Neuronal stem cell (in vitro differentiated cells): ENCODE measurements around the gene C1orf21.

Experiments used
- DNase-seq: peaks from one replicate; pipeline ENCODE4 v3.0.0-alpha.2; 2013; ENCODE audit warnings: low spot score
- H2AFZ ChIP-seq: one replicate; pipeline ENCODE4 v1.6.1; 2013; ENCODE audit warnings: mild to moderate bottlenecking, low read length, inconsistent platforms
- H2AK5ac ChIP-seq: 2 replicates; pipeline ENCODE4 v1.6.1; 2013; ENCODE audit warnings: low read depth, mild to moderate bottlenecking, inconsistent platforms, low read length, moderate library complexity, mixed read lengths
- H2BK120ac ChIP-seq: 2 replicates; pipeline ENCODE4 v1.6.1; 2013; ENCODE audit warnings: low read depth, mild to moderate bottlenecking, inconsistent platforms, low read length, moderate library complexity, mixed read lengths
- H2BK12ac ChIP-seq: one replicate; pipeline ENCODE4 v1.6.1; 2013; ENCODE audit warnings: low read length, inconsistent platforms
- H2BK15ac ChIP-seq: 2 replicates; pipeline ENCODE4 v1.6.1; 2013; ENCODE audit warnings: mild to moderate bottlenecking, low read length, inconsistent platforms, mixed read lengths
- H2BK5ac ChIP-seq: one replicate; pipeline ENCODE4 v1.6.1; 2013; ENCODE audit warnings: inconsistent platforms, mild to moderate bottlenecking, low read length, moderate library complexity
- H3K14ac ChIP-seq: one replicate; pipeline ENCODE4 v1.6.1; 2013; ENCODE audit warnings: low read length, inconsistent platforms
- H3K18ac ChIP-seq: 2 replicates; pipeline ENCODE4 v1.6.1; 2013; ENCODE audit warnings: low read length, inconsistent platforms
- H3K23ac ChIP-seq: 2 replicates; pipeline ENCODE4 v1.6.1; 2013; ENCODE audit warnings: low read depth, mild to moderate bottlenecking, mixed read lengths, low read length, inconsistent platforms; ENCODE audit not compliant: poor library complexity
- H3K27ac ChIP-seq: replicated peaks from 3 replicates; pipeline ENCODE4 v1.5.1; 2013; ENCODE audit warnings: low read length, inconsistent platforms
- H3K27me3 ChIP-seq, 3 experiments: 2 replicates each; pipeline ENCODE4 v1.6.1; 2013; ENCODE audit warnings: low read length in 3 of 3, mild to moderate bottlenecking in 2 of 3, inconsistent platforms in 1 of 3, low read depth in 1 of 3, mixed read lengths in 1 of 3, moderate library complexity in 1 of 3; ENCODE audit not compliant: control insufficient read depth in 3 of 3, insufficient read depth in 3 of 3
- H3K36me3 ChIP-seq, 2 donors: replicated peaks in 1 of 2; 2 replicates each; pipeline ENCODE4 v1.6.1; 2013; ENCODE audit warnings: low read length in 2 of 2; ENCODE audit not compliant: control insufficient read depth in 2 of 2, insufficient read depth in 2 of 2
- H3K4ac ChIP-seq: 2 replicates; pipeline ENCODE4 v1.6.1; 2013; ENCODE audit warnings: inconsistent platforms, mild to moderate bottlenecking, low read length, moderate library complexity
- H3K4me1 ChIP-seq, 2 donors: 1 replicate in 1 of 2; 2 replicates in 1 of 2; pipeline ENCODE4 v1.6.1; 2013; ENCODE audit warnings: low read length in 2 of 2, low read depth in 1 of 2; ENCODE audit not compliant: control insufficient read depth in 2 of 2, insufficient read depth in 1 of 2
- H3K4me2 ChIP-seq: one replicate; pipeline ENCODE4 v1.6.1; 2013; ENCODE audit warnings: mild to moderate bottlenecking, low read length, inconsistent platforms; ENCODE audit not compliant: insufficient read depth, poor library complexity, severe bottlenecking
- H3K4me3 ChIP-seq, 2 donors: 2 replicates each; pipeline ENCODE4 v1.5.1; 2013; ENCODE audit warnings: low read length in 2 of 2, mild to moderate bottlenecking in 2 of 2, inconsistent platforms in 1 of 2, moderate library complexity in 1 of 2
- H3K79me1 ChIP-seq: one replicate; pipeline ENCODE4 v1.6.1; 2013; ENCODE audit warnings: low read depth, mild to moderate bottlenecking, inconsistent platforms, low read length, moderate library complexity
- H3K9ac ChIP-seq: one replicate; pipeline ENCODE4 v1.6.1; 2013; ENCODE audit warnings: mild to moderate bottlenecking, low read depth, low read length, inconsistent platforms; ENCODE audit not compliant: poor library complexity
- H3K9me3 ChIP-seq, 2 donors: replicated peaks in 1 of 2; 2 replicates each; pipeline versions ENCODE3 to v1.6.1; 2013; ENCODE audit warnings: low read length in 2 of 2, mild to moderate bottlenecking in 2 of 2, inconsistent platforms in 1 of 2, low read depth in 1 of 2, mixed read lengths in 1 of 2, moderate library complexity in 1 of 2; ENCODE audit not compliant: control insufficient read depth in 2 of 2, insufficient read depth in 1 of 2
- H4K8ac ChIP-seq: one replicate; pipeline ENCODE4 v1.6.1; 2013; ENCODE audit warnings: low read depth, mild to moderate bottlenecking, inconsistent platforms, low read length, moderate library complexity
- H4K91ac ChIP-seq: one replicate; pipeline ENCODE4 v1.6.1; 2013; ENCODE audit warnings: low read length, low read depth, mild to moderate bottlenecking, inconsistent platforms; ENCODE audit not compliant: poor library complexity
- WGBS, 2 donors: extraction: QIAGEN DNeasy Blood & Tissue Kit; methylation state at CpG; one replicate each; pipeline ENCODE4 v1.1.7; 2013; ENCODE audit warnings: missing lambda C conversion rate in 2 of 2, mixed read lengths in 1 of 2; ENCODE audit not compliant: insufficient read length in 2 of 2, insufficient replicate concordance in 1 of 2; ENCODE audit errors: extremely low coverage in 2 of 2; 5-methylcytosine and 5-hydroxymethylcytosine counted together

Gene C1orf21

GRCh38 chr1:184395937-184396480 lies 9.2 kb downstream of the C1orf21 start:
- H3K23ac ChIP-seq = no peak overlapping the region
- H3K36me3 ChIP-seq = no peaks in the 10 kb centered on the region
- no peak overlapping the region for H3K18ac ChIP-seq
- H2BK120ac ChIP-seq = no peak overlapping the region
- peaks cover 2% of the 10 kb centered on the region for H3K79me1 ChIP-seq
- H4K91ac ChIP-seq = no peak overlapping the region
- no peak overlapping the region for H2BK15ac ChIP-seq
- no peak overlapping the region for H2AFZ ChIP-seq
- H3K4ac ChIP-seq = no peak overlapping the region
- H2AK5ac ChIP-seq = no peak overlapping the region
- H3K4me1 ChIP-seq = peaks cover 0 to 15% of the 10 kb centered on the region in 2 donors
- H3K14ac ChIP-seq = no peak overlapping the region
- DNase-seq = no peak
- H3K9ac ChIP-seq = no peak overlapping the region
- H3K4me2 ChIP-seq = no peak overlapping the region
- H2BK12ac ChIP-seq = no peak overlapping the region
- no peak overlapping the region for H2BK5ac ChIP-seq
- H4K8ac ChIP-seq = no peak overlapping the region
- H3K27ac ChIP-seq = no peak overlapping the region
- no peaks in the 10 kb centered on the region for H3K9me3 ChIP-seq
- WGBS, 2 donors = no CpG with 5 or more reads among the region's 2 CpGs
- H3K4me3 ChIP-seq = no peak overlapping the region
- no peaks in the 10 kb centered on the region for H3K27me3 ChIP-seq

GRCh38 chr1:184399192-184399847 lies 12.5 kb downstream of the C1orf21 start:
- no peak overlapping the region for H3K23ac ChIP-seq
- no peak overlapping the region for H2BK120ac ChIP-seq
- H2BK12ac ChIP-seq = no peak overlapping the region
- no peaks in the 10 kb centered on the region for H3K36me3 ChIP-seq
- no peak overlapping the region for H2BK5ac ChIP-seq
- H3K27ac ChIP-seq = no peak overlapping the region
- H3K4me1 ChIP-seq = peaks cover 2 to 13% of the 10 kb centered on the region in 2 donors
- no peak for DNase-seq
- peaks cover 2% of the 10 kb centered on the region for H3K79me1 ChIP-seq
- no peak overlapping the region for H3K14ac ChIP-seq
- no peak overlapping the region for H2BK15ac ChIP-seq
- no peak overlapping the region for H4K8ac ChIP-seq
- H3K27me3 ChIP-seq = no peaks in the 10 kb centered on the region
- H4K91ac ChIP-seq = no peak overlapping the region
- H2AFZ ChIP-seq = no peak overlapping the region
- H3K18ac ChIP-seq = no peak overlapping the region
- no peak overlapping the region for H3K4ac ChIP-seq
- no peak overlapping the region for H3K9ac ChIP-seq
- H3K9me3 ChIP-seq = no peaks in the 10 kb centered on the region
- H3K4me3 ChIP-seq = no peak overlapping the region
- H2AK5ac ChIP-seq = no peak overlapping the region
- WGBS, 2 donors = no CpG with 5 or more reads among the region's 5 CpGs
- no peak overlapping the region for H3K4me2 ChIP-seq

GRCh38 chr1:184403961-184404726 lies 17.3 kb downstream of the C1orf21 start:
- Histone ChIP-seq H3K27ac (peak overlapping the region; percentile 12), H2BK120ac (no peak overlapping the region), H3K9me3 (no peaks in the 10 kb centered on the region), H3K4me2 (no peak overlapping the region), H3K4ac (no peak overlapping the region), H3K36me3 (no peaks in the 10 kb centered on the region), H3K9ac (no peak overlapping the region), H2BK15ac (no peak overlapping the region), H3K4me3 (no peak overlapping the region), H3K23ac (no peak overlapping the region), H3K4me1 (peaks cover 18 to 24% of the 10 kb centered on the region in 2 donors), H2BK5ac (no peak overlapping the region), H3K27me3 (no peaks in the 10 kb centered on the region), H3K79me1 (peaks cover 5% of the 10 kb centered on the region), H3K18ac (no peak overlapping the region), H3K14ac (no peak overlapping the region), H2BK12ac (no peak overlapping the region), H4K91ac (no peak overlapping the region), H2AFZ (no peak overlapping the region), H4K8ac (no peak overlapping the region), H2AK5ac (no peak overlapping the region)
- no CpG with 5 or more reads among the region's 3 CpGs for WGBS, 2 donors
- DNase-seq = no peak

- Histone ChIP-seq H4K91ac (no peak overlapping the region), H3K4me2 (no peak overlapping the region), H2BK120ac (no peak overlapping the region), H3K4me3 (no peak overlapping the region), H3K18ac (no peak overlapping the region), H2BK5ac (no peak overlapping the region), H3K4ac (no peak overlapping the region), H2AFZ (no peak overlapping the region), H3K79me1 (peaks cover 3% of the 10 kb centered on the region), H3K4me1 (peaks cover 16 to 25% of the 10 kb centered on the region in 2 donors), H3K9me3 (no peaks in the 10 kb centered on the region), H3K14ac (no peak overlapping the region), H3K27me3 (no peaks in the 10 kb centered on the region), H2AK5ac (no peak overlapping the region), H3K27ac (no peak overlapping the region), H3K36me3 (no peaks in the 10 kb centered on the region), H4K8ac (no peak overlapping the region), H2BK12ac (no peak overlapping the region), H3K23ac (no peak overlapping the region), H2BK15ac (no peak overlapping the region), H3K9ac (no peak overlapping the region)
- no peak for DNase-seq
- no CpG with 5 or more reads among the region's 2 CpGs for WGBS, 2 donors
Measured at GRCh38 chr1:184404727-184405027, 17.8 kb downstream of the C1orf21 start.
